Measurements from ENCODE around the gene RABL6.
"Not testable (repeated sequence)": the region's sequence is repeated elsewhere in the genome, so short reads cannot be mapped to it uniquely, and the experiment has no call there.

The RABL6 gene

GRCh38 chr9:136777359-136777758, 30.4 kb upstream of the RABL6 start:
- no peak for FAIRE-seq

- no peak for FAIRE-seq
Measured at GRCh38 chr9:136779808-136780207, 27.9 kb upstream of the RABL6 start.

GRCh38 chr9:136782452-136782851, 25.3 kb upstream of the RABL6 start:
- no peak for FAIRE-seq

- FAIRE-seq: peak; percentile 41
Measured at GRCh38 chr9:136784249-136784996, 23.3 kb upstream of the RABL6 start.

- FAIRE-seq: no peak
Measured at GRCh38 chr9:136784997-136785361, 22.8 kb upstream of the RABL6 start.

GRCh38 chr9:136785565-136786355, 22.0 kb upstream of the RABL6 start:
- not testable (repeated sequence) for FAIRE-seq

- no peak for FAIRE-seq
Measured at GRCh38 chr9:136786451-136786850, 21.3 kb upstream of the RABL6 start.

GRCh38 chr9:136786983-136787382, 20.8 kb upstream of the RABL6 start:
- FAIRE-seq: not testable (repeated sequence)

- FAIRE-seq: no peak
Measured at GRCh38 chr9:136787690-136788400, 19.9 kb upstream of the RABL6 start.

- not testable (repeated sequence) for FAIRE-seq
Measured at GRCh38 chr9:136788644-136789522, 18.9 kb upstream of the RABL6 start.

- no peak for FAIRE-seq
Measured at GRCh38 chr9:136789523-136789937, 18.2 kb upstream of the RABL6 start.

GRCh38 chr9:136790640-136791515, 16.9 kb upstream of the RABL6 start, which contains the start of gene TMEM141:
Gene TMEM141 (plus strand): TSS chr9:136791344. CDS start chr9:136791371, 27 bp downstream.
- FAIRE-seq: peak; percentile 19

GRCh38 chr9:136791516-136792276, 16.1 kb upstream of the RABL6 start:
- no peak for FAIRE-seq

- no peak for FAIRE-seq
Measured at GRCh38 chr9:136792321-136793085, 15.2 kb upstream of the RABL6 start.

GRCh38 chr9:136793086-136793946, 14.4 kb upstream of the RABL6 start:
- FAIRE-seq: no peak

- no peak for FAIRE-seq
Measured at GRCh38 chr9:136794281-136794999, 13.3 kb upstream of the RABL6 start.

- no peak for FAIRE-seq
Measured at GRCh38 chr9:136795000-136795348, 12.8 kb upstream of the RABL6 start.

- FAIRE-seq: no peak
Measured at GRCh38 chr9:136796238-136796774, 11.4 kb upstream of the RABL6 start, which contains the start of gene CCDC183. Gene CCDC183 (plus strand): TSS chr9:136796338. CDS start chr9:136796398, 60 bp downstream.
